Sigmoid colon (tissue), 4 donors: ENCODE results near the gene POLD2.

Experiments
- EP300 ChIP-seq, 4 donors: sonication (generic); formaldehyde crosslinking; IDR thresholded peaks; one replicate each; pipeline ENCODE4 v1.6.1; 2017; ENCODE audit warnings: antibody characterized with exemption in 4 of 4
- POLR2A ChIP-seq, 2 donors: fragments of 450-650 bp; IDR thresholded peaks; one replicate each; pipeline ENCODE4 v1.6.1; 2016; ENCODE audit warnings: antibody characterized with exemption in 2 of 2, mild to moderate bottlenecking in 2 of 2, moderate library complexity in 2 of 2
- POLR2AphosphoS5 ChIP-seq, 4 donors: sonication (generic); formaldehyde crosslinking; IDR thresholded peaks; one replicate each; pipeline ENCODE4 v1.6.1; 2017; ENCODE audit warnings: antibody characterized with exemption in 4 of 4
- TF ChIP-seq, protein P1 (sequence below), 4 experiments: fragments of 450-650 bp in 3 of 4; fragments of 200-600 bp in 1 of 4; IDR thresholded peaks; one replicate each; pipeline ENCODE4 v1.5.1; 2016 to 2019; ENCODE audit warnings: antibody characterized with exemption in 4 of 4, mild to moderate bottlenecking in 3 of 4, moderate library complexity in 2 of 4

DNA sequence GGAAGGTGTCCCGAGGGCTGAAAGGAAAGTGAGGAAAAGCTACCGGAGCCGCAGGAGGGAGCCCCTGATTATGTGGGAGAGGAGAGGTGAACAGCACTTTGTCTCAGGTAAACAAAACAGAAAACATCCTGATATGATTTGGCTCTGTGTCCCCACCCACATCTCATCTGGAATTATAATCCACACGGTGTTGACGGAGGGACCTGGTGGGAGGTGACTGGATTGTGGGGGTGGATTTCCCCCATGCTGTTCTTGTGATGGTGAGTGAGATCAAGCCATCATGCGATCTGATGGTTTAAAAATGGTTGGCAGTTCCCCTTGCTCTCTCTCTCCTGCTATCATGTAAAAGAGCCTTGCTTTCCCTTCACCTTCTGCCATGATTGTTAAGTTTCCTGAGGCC, 3.0 kb downstream of the POLD2 start:
- no peak for TF ChIP-seq POLR2AphosphoS5 (IDR thresholded peaks at IDR 0.05)
- TF ChIP-seq, protein P1, sequence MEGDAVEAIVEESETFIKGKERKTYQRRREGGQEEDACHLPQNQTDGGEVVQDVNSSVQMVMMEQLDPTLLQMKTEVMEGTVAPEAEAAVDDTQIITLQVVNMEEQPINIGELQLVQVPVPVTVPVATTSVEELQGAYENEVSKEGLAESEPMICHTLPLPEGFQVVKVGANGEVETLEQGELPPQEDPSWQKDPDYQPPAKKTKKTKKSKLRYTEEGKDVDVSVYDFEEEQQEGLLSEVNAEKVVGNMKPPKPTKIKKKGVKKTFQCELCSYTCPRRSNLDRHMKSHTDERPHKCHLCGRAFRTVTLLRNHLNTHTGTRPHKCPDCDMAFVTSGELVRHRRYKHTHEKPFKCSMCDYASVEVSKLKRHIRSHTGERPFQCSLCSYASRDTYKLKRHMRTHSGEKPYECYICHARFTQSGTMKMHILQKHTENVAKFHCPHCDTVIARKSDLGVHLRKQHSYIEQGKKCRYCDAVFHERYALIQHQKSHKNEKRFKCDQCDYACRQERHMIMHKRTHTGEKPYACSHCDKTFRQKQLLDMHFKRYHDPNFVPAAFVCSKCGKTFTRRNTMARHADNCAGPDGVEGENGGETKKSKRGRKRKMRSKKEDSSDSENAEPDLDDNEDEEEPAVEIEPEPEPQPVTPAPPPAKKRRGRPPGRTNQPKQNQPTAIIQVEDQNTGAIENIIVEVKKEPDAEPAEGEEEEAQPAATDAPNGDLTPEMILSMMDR (IDR thresholded peaks at IDR 0.05) = no peak
- TF ChIP-seq POLR2A (IDR thresholded peaks at IDR 0.05) = no peak
- TF ChIP-seq EP300 (IDR thresholded peaks at IDR 0.05) = no peak
